HG03442 (cell line): ENCODE data around the gene CBX4.

Experiments
- ATAC-seq: cut with Tn5 transposase; IDR thresholded peaks from one replicate; pipeline ENCODE4 v1.9.1; 2021; ENCODE audit warnings: mild to moderate bottlenecking, moderate library complexity; ENCODE audit not compliant: unreplicated experiment

Gene CBX4

GRCh38 chr17:79791735-79792161, 47.5 kb downstream of the CBX4 start:
- ATAC-seq = no peak

GRCh38 chr17:79790805-79791734, 48.2 kb downstream of the CBX4 start:
- no peak for ATAC-seq

- no peak for ATAC-seq
Observed at GRCh38 chr17:79789943-79790804, 49.1 kb downstream of the CBX4 start.

- ATAC-seq = no peak
Observed at GRCh38 chr17:79788989-79789942, 50.0 kb downstream of the CBX4 start.

- ATAC-seq = no peak
Observed at GRCh38 chr17:79788455-79788854, 50.8 kb downstream of the CBX4 start.

GRCh38 chr17:79786930-79787643, 52.2 kb downstream of the CBX4 start:
- no peak for ATAC-seq

GRCh38 chr17:79785900-79786810, 53.1 kb downstream of the CBX4 start:
- ATAC-seq = no peak

- no peak for ATAC-seq
Observed at GRCh38 chr17:79785017-79785899, 54.0 kb downstream of the CBX4 start.

- no peak for ATAC-seq
Observed at GRCh38 chr17:79784353-79785016, 54.8 kb downstream of the CBX4 start.

- ATAC-seq = no peak
Observed at GRCh38 chr17:79783891-79784290, 55.3 kb downstream of the CBX4 start.
